ENCODE results near the gene WT1.
"Not testable (repeated sequence)": the region's sequence is repeated elsewhere in the genome, so short reads cannot be mapped to it uniquely, and the experiment has no call there.

DNA sequence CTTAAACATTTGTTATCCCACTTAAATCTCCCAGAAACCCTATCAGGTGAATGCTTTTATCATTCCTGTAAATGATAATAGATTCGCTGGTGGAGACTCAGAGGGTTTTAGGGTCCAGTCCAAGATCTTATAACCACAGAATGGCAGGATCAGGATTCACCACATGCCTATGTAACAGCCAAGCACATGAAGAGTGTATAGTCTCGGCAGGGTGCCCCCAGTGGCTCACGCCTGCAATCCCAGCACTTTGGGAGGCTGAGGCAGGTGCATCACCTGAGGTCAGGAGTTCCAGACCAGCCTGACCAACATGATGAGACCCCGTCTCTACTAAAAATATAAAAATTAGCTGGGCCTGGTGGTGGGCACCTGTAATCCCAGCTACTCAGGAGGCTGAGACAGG lies 36.2 kb upstream of the WT1 start:
- TF ChIP-seq POLR2AphosphoS5 (IDR thresholded peaks at IDR 0.05; ENCODE audit: borderline replicate concordance, low read depth, low read length); EZH2 (IDR thresholded peaks at IDR 0.05): not testable (repeated sequence)
